Calu3 (cell line): ENCODE measurements around the gene TMPRSS5. TPM values are rescaled to one million over a fixed set of nuclear protein-coding genes. Genes with fewer than 3 reads are reported as not detected.
A peak's percentile ranks its signal among the peaks of the same experiment; 100 is the strongest.

Source experiments
- BruUV-seq: library from RNA; stranded (reverse); fragments of 400-500 nt; replicated peaks from 2 replicates; lab custom pipeline; 2021; lab: Mats Ljungman, UMichigan
- CTCF ChIA-PET: fragments of 300-600 bp; sonication (Branson Sonifier 250); formaldehyde crosslinking; loops from one replicate; lab custom pipeline; 2022; ENCODE audit warnings: antibody characterized with exemption; lab: Charles Lee
- DNase-seq: peaks from one replicate; pipeline ENCODE4 v3.0.0; 2022
- H3K27ac Mint-ChIP-seq: one replicate; pipeline ENCODE4 v1.8.0; 2022; ENCODE audit warnings: mixed read lengths; ENCODE audit not compliant: unreplicated experiment
- H3K27me3 Mint-ChIP-seq: one replicate; pipeline ENCODE4 v1.8.0; 2022; ENCODE audit warnings: mixed read lengths; ENCODE audit not compliant: unreplicated experiment
- H3K36me3 Mint-ChIP-seq: one replicate; pipeline ENCODE4 v1.8.0; 2022; ENCODE audit warnings: mild to moderate bottlenecking, moderate library complexity, mixed read lengths; ENCODE audit not compliant: insufficient read depth, unreplicated experiment
- H3K4me1 Mint-ChIP-seq: one replicate; pipeline ENCODE4 v1.8.0; 2022; ENCODE audit warnings: mild to moderate bottlenecking, low read depth, mixed read lengths; ENCODE audit not compliant: unreplicated experiment
- H3K4me3 Mint-ChIP-seq: one replicate; pipeline ENCODE4 v1.8.0; 2022; ENCODE audit warnings: mild to moderate bottlenecking, low read depth, moderate library complexity, mixed read lengths; ENCODE audit not compliant: unreplicated experiment
- H3K9me3 Mint-ChIP-seq: one replicate; pipeline ENCODE4 v1.8.0; 2022; ENCODE audit warnings: low read depth, mixed read lengths; ENCODE audit not compliant: unreplicated experiment
- CTCF ChIP-seq: fragments of 200-600 bp; IDR thresholded peaks from one replicate; pipeline ENCODE4 v1.8.0; 2022; ENCODE audit warnings: antibody characterized with exemption; ENCODE audit not compliant: unreplicated experiment
- intact Hi-C: fragments of 100-400 bp; cut with micrococcal nuclease; formaldehyde crosslinking; loops from one replicate; pipeline ENCODE4 v1.10.0; 2022; ENCODE audit not compliant: unreplicated experiment
- total RNA-seq: library from RNA; stranded (reverse); gene quantifications from 2 replicates; pipeline ENCODE4 v1.2.3, GENCODE V29; 2022

The TMPRSS5 gene
- total RNA-seq, 1 experiment from 2014 or later: 9.6 TPM

DNA sequence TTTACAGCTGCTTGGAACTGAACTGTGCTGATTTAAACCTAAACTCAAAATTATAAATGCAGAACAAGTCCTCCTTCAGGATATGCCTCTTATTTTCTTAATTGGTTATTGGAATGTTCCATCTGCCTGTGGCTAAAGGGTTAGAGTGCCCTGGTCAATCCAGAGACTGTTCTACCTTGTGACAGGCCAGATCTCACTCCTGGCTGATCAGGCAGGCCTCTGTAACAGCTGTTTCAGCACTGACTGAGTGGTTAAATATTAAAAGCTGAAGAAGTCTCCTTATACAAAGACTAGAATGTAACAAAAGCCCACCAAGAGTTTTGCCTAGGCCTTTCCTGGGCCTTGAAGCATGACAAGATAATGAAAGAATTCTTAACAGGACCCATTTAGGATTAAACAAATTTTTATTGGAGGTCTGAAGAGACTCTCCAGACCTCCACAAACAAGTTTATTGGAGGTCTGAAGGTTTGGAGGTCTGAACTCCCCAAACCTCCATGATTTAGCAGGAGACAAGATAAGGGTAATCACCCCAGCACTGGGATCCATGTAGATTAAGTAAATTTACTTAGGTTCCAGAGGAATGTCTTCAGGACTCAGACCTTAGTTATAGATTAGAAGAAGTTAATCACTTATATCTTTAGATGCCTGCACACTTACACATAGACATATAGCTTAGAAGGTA is 35.8 kb downstream of the TMPRSS5 start:
- intact Hi-C loops: no loop called here
- no TSS peak for BruUV-seq
- TF ChIP-seq CTCF: no peak
- Mint-ChIP-seq H3K27me3 (no peaks in the 10 kb centered on the region), H3K27ac (no peak overlapping the region), H3K4me3 (no peak overlapping the region), H3K4me1 (peaks cover 34% of the 10 kb centered on the region), H3K9me3 (no peaks in the 10 kb centered on the region), H3K36me3 (peaks cover 1% of the 10 kb centered on the region)
- no peak for DNase-seq
- CTCF ChIA-PET: no interaction called here

- intact Hi-C loops: no loop called here
- Mint-ChIP-seq H3K9me3 (no peaks in the 10 kb centered on the region), H3K27me3 (no peaks in the 10 kb centered on the region), H3K4me3 (no peak overlapping the region), H3K4me1 (peaks cover 54% of the 10 kb centered on the region), H3K27ac (peak overlapping the region; percentile 74), H3K36me3 (peaks cover 15% of the 10 kb centered on the region)
- BruUV-seq: no TSS peak
- no peak for TF ChIP-seq CTCF
- CTCF ChIA-PET: interaction anchor here (0.5 kb wide), 1 partner anchor 87 kb away, joined by 8 read pairs; no protein-coding TSS in a partner anchor
- DNase-seq: no peak
These were observed 37.9 kb downstream of the TMPRSS5 start for GRCh38 chr11:113668255-113668654.

- no peak for TF ChIP-seq CTCF
- CTCF ChIA-PET: interaction anchor here (0.5 to 0.6 kb wide), 2 partner anchors 87 to 440 kb away, joined by 3 to 8 read pairs; no protein-coding TSS in a partner anchor
- Mint-ChIP-seq H3K27me3 (no peaks in the 10 kb centered on the region), H3K9me3 (no peaks in the 10 kb centered on the region), H3K27ac (peak overlapping the region; percentile 74), H3K4me1 (peaks cover 55% of the 10 kb centered on the region), H3K4me3 (no peak overlapping the region), H3K36me3 (peaks cover 15% of the 10 kb centered on the region)
- no peak for DNase-seq
- no TSS peak for BruUV-seq
- intact Hi-C loops: no loop called here
These were observed 38.3 kb downstream of the TMPRSS5 start for GRCh38 chr11:113667801-113668200.

GRCh38 chr11:113666584-113666983 is 39.5 kb downstream of the TMPRSS5 start:
- intact Hi-C loops: no loop called here
- H3K27ac Mint-ChIP-seq: peak overlapping the region; percentile 99

More at GRCh38 chr11:113666584-113666983, 39.5 kb downstream of the TMPRSS5 start:
- Mint-ChIP-seq H3K27me3 (no peaks in the 10 kb centered on the region), H3K36me3 (peaks cover 15% of the 10 kb centered on the region), H3K4me3 (no peak overlapping the region), H3K4me1 (peaks cover 55% of the 10 kb centered on the region), H3K9me3 (no peaks in the 10 kb centered on the region)
- no peak for DNase-seq
- CTCF ChIA-PET: no interaction called here
- no TSS peak for BruUV-seq
- TF ChIP-seq CTCF: no peak
